WTC11 (cell line): ENCODE data around the gene DDX10. TPM values are rescaled to one million over a fixed set of nuclear protein-coding genes. Genes with fewer than 3 reads are reported as not detected.

Source experiments
- ATAC-seq: fragments of 200-7000 bp; cut with Tn5 transposase; 2 replicates; pipeline ENCODE4 v1.10.0; 2021; ENCODE audit warnings: mild to moderate bottlenecking, moderate library complexity
- CTCF ChIA-PET: fragments of 300-600 bp; sonication (Branson Sonifier 250); formaldehyde crosslinking; loops from one replicate; lab custom pipeline; 2021; ENCODE audit warnings: antibody characterized with exemption; lab: Charles Lee
- POLR2A ChIA-PET: fragments of 350-600 bp; sonication (Branson Sonifier 250); formaldehyde crosslinking; loops from one replicate; lab custom pipeline; 2021; ENCODE audit warnings: antibody characterized with exemption; lab: Charles Lee
- DNase-seq: peaks from one replicate; pipeline ENCODE4 v3.0.0; 2021; ENCODE audit warnings: low spot score
- H3K27ac Mint-ChIP-seq: 2 replicates; pipeline ENCODE4 v1.8.0; 2021; ENCODE audit warnings: mixed read lengths
- H3K27me3 Mint-ChIP-seq: 2 replicates; pipeline ENCODE4 v1.8.0; 2021; ENCODE audit warnings: low read depth, mild to moderate bottlenecking, moderate library complexity, mixed read lengths
- H3K36me3 Mint-ChIP-seq: 2 replicates; pipeline ENCODE4 v1.8.0; 2021; ENCODE audit warnings: mixed read lengths
- H3K4me1 Mint-ChIP-seq: 2 replicates; pipeline ENCODE4 v1.8.0; 2022; ENCODE audit warnings: mixed read lengths
- H3K4me3 Mint-ChIP-seq: 2 replicates; pipeline ENCODE4 v1.8.0; 2021; ENCODE audit warnings: mild to moderate bottlenecking, moderate library complexity, mixed read lengths
- H3K9me3 Mint-ChIP-seq: 2 replicates; pipeline ENCODE4 v1.8.0; 2021; ENCODE audit warnings: mixed read lengths
- ATF6 ChIP-seq: sonication (generic); formaldehyde crosslinking; IDR thresholded peaks from 2 replicates; pipeline ENCODE4 v1.8.1; 2023; ENCODE audit warnings: mild to moderate bottlenecking, missing genetic modification reagents
- CREB1 ChIP-seq: sonication (generic); formaldehyde crosslinking; IDR thresholded peaks from 2 replicates; pipeline ENCODE4 v1.8.0; 2023; ENCODE audit warnings: mild to moderate bottlenecking, missing genetic modification reagents
- CREM ChIP-seq: sonication (generic); formaldehyde crosslinking; IDR thresholded peaks from 2 replicates; pipeline ENCODE4 v1.8.1; 2022; ENCODE audit warnings: mild to moderate bottlenecking, missing genetic modification reagents, moderate library complexity
- ELF4 ChIP-seq: sonication (generic); formaldehyde crosslinking; IDR thresholded peaks from 2 replicates; pipeline ENCODE4 v1.8.1; 2022; ENCODE audit warnings: low read depth, mild to moderate bottlenecking, moderate library complexity, missing genetic modification reagents
- FOXP4 ChIP-seq: sonication (generic); formaldehyde crosslinking; IDR thresholded peaks from 2 replicates; pipeline ENCODE4 v1.8.0; 2022; ENCODE audit warnings: mild to moderate bottlenecking, missing genetic modification reagents
- GABPB1 ChIP-seq: sonication (generic); formaldehyde crosslinking; IDR thresholded peaks from 2 replicates; pipeline ENCODE4 v1.8.1; 2023; ENCODE audit warnings: mild to moderate bottlenecking, missing genetic modification reagents
- GRHL2 ChIP-seq: fragments of 250-450 bp; sonication (Bioruptor Pico); IDR thresholded peaks from 2 replicates; pipeline ENCODE4 v1.8.0; 2022; ENCODE audit warnings: mild to moderate bottlenecking, moderate library complexity; ENCODE audit not compliant: insufficient replicate concordance, severe bottlenecking
- JUN ChIP-seq: sonication (generic); formaldehyde crosslinking; IDR thresholded peaks from 2 replicates; pipeline ENCODE4 v1.8.0; 2023; ENCODE audit warnings: mild to moderate bottlenecking, missing genetic modification reagents
- KAT7 ChIP-seq: sonication (generic); formaldehyde crosslinking; IDR thresholded peaks from 2 replicates; pipeline ENCODE4 v1.8.1; 2023; ENCODE audit warnings: missing genetic modification reagents, mild to moderate bottlenecking, borderline replicate concordance
- MAX ChIP-seq: sonication (generic); formaldehyde crosslinking; IDR thresholded peaks from 2 replicates; pipeline ENCODE4 v1.8.0; 2022; ENCODE audit warnings: mild to moderate bottlenecking, missing genetic modification reagents
- MYBL2 ChIP-seq: sonication (generic); formaldehyde crosslinking; IDR thresholded peaks from 2 replicates; pipeline ENCODE4 v1.8.1; 2023; ENCODE audit warnings: mild to moderate bottlenecking, moderate library complexity, missing genetic modification reagents
- SOX15 ChIP-seq: fragments of 250-450 bp; sonication (Bioruptor Pico); IDR thresholded peaks from 2 replicates; pipeline ENCODE4 v1.9.0; 2021; ENCODE audit warnings: mild to moderate bottlenecking
- SP1 ChIP-seq: sonication (generic); formaldehyde crosslinking; conservative IDR thresholded peaks from 2 replicates; pipeline ENCODE4 v1.8.1; 2022; ENCODE audit warnings: missing genetic modification reagents
- ZMAT4 ChIP-seq: fragments of 250-450 bp; sonication (Bioruptor Pico); IDR thresholded peaks from 2 replicates; pipeline ENCODE4 v1.9.0; 2021; ENCODE audit warnings: mild to moderate bottlenecking
- ZNF121 ChIP-seq: sonication (generic); formaldehyde crosslinking; IDR thresholded peaks from 2 replicates; pipeline ENCODE4 v1.8.0; 2023; ENCODE audit warnings: missing genetic modification reagents
- ZNF416 ChIP-seq: fragments of 250-450 bp; sonication (Bioruptor Pico); IDR thresholded peaks from 2 replicates; pipeline ENCODE4 v1.9.0; 2021; ENCODE audit warnings: mild to moderate bottlenecking, inconsistent platforms
- ZNF671 ChIP-seq: fragments of 250-450 bp; sonication (Bioruptor Pico); IDR thresholded peaks from 2 replicates; pipeline ENCODE4 v1.8.0; 2021; ENCODE audit warnings: mild to moderate bottlenecking
- total RNA-seq: library from RNA; stranded (reverse); gene quantifications from 3 replicates; pipeline ENCODE4 v1.2.3, GENCODE V29; 2021
- TF ChIP-seq, protein P1 (sequence below): sonication (generic); formaldehyde crosslinking; IDR thresholded peaks from 2 replicates; pipeline ENCODE4 v1.8.0; 2022; ENCODE audit warnings: missing genetic modification reagents
- TF ChIP-seq, protein P2 (sequence below): fragments of 250-450 bp; sonication (Bioruptor Pico); conservative IDR thresholded peaks from 2 replicates; pipeline ENCODE4 v1.9.0; 2021; ENCODE audit warnings: mild to moderate bottlenecking
- TF ChIP-seq, protein P3 (sequence below): sonication (generic); formaldehyde crosslinking; IDR thresholded peaks from 2 replicates; pipeline ENCODE4 v1.8.1; 2023; ENCODE audit warnings: mild to moderate bottlenecking, missing genetic modification reagents

The DDX10 gene
- total RNA-seq, 1 experiment from 2014 or later: 56.8 TPM

GRCh38 chr11:108718466-108718865 lies 53.6 kb downstream of the DDX10 start (continued):
- TF ChIP-seq MAX (no peak), JUN (CRISPR knock-in tag) (no peak), ZNF416 (CRISPR knock-in tag) (no peak)
- TF ChIP-seq, all 79 proteins: peak for 0

DNA sequence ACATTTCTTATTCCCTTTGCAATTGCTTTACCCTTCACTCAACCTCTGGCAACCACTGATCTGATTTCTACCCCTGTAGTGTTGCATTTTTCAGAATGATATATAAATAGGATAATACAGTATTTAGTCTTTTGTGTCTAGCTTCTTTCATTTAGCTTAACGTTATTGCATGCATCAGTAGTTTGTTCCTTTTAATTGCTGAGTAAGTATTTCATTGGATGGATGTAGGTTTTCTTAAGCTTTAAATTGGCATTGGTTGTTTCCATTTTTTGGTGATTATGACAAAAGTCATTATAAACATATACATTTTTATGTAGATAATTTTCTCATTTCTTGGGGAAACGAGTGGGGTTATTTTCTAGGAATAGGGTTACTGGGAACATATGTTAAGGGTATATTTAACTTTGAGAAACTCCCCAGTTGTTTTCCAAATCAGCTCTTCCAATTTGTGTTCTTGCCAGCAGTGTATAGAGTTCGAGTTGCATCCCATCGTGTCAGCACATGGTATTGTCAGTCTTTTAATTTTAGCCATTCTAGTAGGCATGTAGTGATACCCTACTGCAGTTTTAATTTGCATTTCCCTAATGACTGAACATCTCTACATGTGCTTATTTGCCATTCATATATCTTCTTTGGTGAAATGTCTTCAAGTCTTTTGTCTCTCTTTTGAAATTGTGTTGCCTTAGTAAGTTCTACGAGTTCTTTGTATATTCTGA lies 60.3 kb downstream of the DDX10 start:
- CTCF ChIA-PET: interaction anchor here (1.3 kb wide), 1 partner anchor 9 kb away, joined by 3 read pairs; no protein-coding TSS in a partner anchor
- no peak overlapping the region for H3K27ac Mint-ChIP-seq

More for the DNA sequence above, 60.3 kb downstream of the DDX10 start:
- POLR2A ChIA-PET: no interaction called here
- ATAC-seq (no peak), DNase-seq (no peak)
- no peak for TF ChIP-seq KAT7 (CRISPR knock-in tag)
- no peak for TF ChIP-seq GRHL2 (CRISPR knock-in tag)
- TF ChIP-seq, protein P1, sequence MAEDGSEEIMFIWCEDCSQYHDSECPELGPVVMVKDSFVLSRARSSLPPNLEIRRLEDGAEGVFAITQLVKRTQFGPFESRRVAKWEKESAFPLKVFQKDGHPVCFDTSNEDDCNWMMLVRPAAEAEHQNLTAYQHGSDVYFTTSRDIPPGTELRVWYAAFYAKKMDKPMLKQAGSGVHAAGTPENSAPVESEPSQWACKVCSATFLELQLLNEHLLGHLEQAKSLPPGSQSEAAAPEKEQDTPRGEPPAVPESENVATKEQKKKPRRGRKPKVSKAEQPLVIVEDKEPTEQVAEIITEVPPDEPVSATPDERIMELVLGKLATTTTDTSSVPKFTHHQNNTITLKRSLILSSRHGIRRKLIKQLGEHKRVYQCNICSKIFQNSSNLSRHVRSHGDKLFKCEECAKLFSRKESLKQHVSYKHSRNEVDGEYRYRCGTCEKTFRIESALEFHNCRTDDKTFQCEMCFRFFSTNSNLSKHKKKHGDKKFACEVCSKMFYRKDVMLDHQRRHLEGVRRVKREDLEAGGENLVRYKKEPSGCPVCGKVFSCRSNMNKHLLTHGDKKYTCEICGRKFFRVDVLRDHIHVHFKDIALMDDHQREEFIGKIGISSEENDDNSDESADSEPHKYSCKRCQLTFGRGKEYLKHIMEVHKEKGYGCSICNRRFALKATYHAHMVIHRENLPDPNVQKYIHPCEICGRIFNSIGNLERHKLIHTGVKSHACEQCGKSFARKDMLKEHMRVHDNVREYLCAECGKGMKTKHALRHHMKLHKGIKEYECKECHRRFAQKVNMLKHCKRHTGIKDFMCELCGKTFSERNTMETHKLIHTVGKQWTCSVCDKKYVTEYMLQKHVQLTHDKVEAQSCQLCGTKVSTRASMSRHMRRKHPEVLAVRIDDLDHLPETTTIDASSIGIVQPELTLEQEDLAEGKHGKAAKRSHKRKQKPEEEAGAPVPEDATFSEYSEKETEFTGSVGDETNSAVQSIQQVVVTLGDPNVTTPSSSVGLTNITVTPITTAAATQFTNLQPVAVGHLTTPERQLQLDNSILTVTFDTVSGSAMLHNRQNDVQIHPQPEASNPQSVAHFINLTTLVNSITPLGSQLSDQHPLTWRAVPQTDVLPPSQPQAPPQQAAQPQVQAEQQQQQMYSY (CRISPR knock-in tag): no peak
- TF ChIP-seq ELF4 (CRISPR knock-in tag): no peak
- TF ChIP-seq MAX: no peak
- no peak for TF ChIP-seq ZNF416 (CRISPR knock-in tag)
- no peak for TF ChIP-seq GABPB1 (CRISPR knock-in tag)
- TF ChIP-seq, protein P2, sequence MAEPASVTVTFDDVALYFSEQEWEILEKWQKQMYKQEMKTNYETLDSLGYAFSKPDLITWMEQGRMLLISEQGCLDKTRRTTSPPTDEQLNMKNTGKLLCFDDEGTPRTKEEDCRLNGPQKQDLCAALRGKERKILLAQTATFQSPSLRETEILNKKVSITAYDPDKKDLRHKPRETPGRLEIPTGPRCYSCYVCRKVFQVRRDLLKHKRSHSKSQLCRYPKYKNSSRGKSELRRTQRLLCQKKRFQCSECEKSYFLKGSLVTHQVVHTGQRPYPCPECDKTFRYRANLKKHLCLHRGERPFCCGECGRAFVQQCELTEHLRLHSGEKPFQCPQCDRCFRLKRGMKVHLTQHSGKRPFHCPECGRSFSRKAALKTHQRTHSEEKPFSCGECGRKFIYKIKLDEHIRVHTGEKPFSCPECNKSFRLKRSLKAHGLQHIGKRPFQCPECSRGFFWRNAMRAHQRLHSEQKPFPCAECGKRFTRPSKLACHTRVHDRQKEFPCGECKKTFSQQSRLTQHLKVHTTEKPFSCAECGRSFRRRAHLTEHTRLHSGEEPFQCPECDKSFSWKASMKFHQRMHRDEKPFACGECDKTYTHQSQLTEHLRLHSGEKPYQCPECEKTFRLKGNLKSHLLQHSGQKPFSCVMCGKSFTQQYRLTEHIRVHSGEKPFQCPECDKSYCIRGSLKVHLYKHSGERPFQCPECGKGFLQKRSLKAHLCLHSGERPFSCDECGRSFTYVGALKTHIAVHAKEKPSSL (CRISPR knock-in tag): no peak
- TF ChIP-seq, protein P3, sequence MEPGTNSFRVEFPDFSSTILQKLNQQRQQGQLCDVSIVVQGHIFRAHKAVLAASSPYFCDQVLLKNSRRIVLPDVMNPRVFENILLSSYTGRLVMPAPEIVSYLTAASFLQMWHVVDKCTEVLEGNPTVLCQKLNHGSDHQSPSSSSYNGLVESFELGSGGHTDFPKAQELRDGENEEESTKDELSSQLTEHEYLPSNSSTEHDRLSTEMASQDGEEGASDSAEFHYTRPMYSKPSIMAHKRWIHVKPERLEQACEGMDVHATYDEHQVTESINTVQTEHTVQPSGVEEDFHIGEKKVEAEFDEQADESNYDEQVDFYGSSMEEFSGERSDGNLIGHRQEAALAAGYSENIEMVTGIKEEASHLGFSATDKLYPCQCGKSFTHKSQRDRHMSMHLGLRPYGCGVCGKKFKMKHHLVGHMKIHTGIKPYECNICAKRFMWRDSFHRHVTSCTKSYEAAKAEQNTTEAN (CRISPR knock-in tag): no peak
- no peak for TF ChIP-seq CREB1 (CRISPR knock-in tag)
- no peak for TF ChIP-seq JUN (CRISPR knock-in tag)
- TF ChIP-seq ZNF121 (CRISPR knock-in tag): no peak
- TF ChIP-seq MYBL2 (CRISPR knock-in tag): no peak
- no peak for TF ChIP-seq ZNF671
- no peak for TF ChIP-seq ZMAT4 (CRISPR knock-in tag)
- no peak for TF ChIP-seq ATF6
- TF ChIP-seq FOXP4 (CRISPR knock-in tag): no peak
- no peak for TF ChIP-seq CREM
- TF ChIP-seq SP1 (CRISPR knock-in tag): no peak
- no peak for TF ChIP-seq SOX15 (CRISPR knock-in tag)
- Mint-ChIP-seq H3K9me3 (no peaks in the 10 kb centered on the region; the same call in 1 of the 2 replicates), H3K27me3 (no peaks in the 10 kb centered on the region), H3K36me3 (peaks cover 13% of the 10 kb centered on the region), H3K4me3 (no peak overlapping the region), H3K4me1 (no peaks in the 10 kb centered on the region)
